Measurements from ENCODE around the gene MRPS7. TPM values are rescaled to one million over a fixed set of nuclear protein-coding genes. Genes with fewer than 3 reads are reported as not detected.

The MRPS7 gene
- total RNA-seq, 1 donor from 2014 or later: 73.5 TPM

DNA sequence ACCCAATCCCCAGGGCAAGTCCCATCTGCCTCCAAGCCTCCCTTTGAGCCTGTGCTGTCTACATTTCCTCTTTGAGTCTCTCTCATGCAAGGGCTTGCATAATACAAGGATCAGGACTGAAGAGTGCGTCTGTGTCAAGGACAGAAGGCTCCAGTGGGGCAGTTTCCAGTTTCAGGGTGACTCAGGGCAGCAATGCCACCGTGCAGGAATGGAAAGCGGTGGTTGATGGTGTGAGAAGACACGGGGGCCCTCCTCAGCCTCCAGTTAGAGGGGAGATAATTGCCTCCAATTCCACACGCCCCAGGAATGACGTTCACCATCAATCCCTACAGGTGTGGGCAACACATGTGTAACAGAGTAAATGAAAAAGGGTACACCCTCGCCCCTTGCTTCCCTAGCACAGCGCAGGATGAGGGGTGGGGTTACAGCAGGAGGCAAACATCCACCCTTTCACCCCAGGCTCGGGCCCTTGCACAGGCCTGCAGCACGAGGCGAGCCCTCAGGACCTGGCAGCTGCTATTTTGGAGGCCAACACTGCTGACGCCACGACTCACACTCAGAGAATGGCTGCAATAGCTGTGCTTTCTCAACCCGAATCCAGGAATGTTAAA, 52.4 kb downstream of the MRPS7 start:
- DNase-seq: no peak

DNA sequence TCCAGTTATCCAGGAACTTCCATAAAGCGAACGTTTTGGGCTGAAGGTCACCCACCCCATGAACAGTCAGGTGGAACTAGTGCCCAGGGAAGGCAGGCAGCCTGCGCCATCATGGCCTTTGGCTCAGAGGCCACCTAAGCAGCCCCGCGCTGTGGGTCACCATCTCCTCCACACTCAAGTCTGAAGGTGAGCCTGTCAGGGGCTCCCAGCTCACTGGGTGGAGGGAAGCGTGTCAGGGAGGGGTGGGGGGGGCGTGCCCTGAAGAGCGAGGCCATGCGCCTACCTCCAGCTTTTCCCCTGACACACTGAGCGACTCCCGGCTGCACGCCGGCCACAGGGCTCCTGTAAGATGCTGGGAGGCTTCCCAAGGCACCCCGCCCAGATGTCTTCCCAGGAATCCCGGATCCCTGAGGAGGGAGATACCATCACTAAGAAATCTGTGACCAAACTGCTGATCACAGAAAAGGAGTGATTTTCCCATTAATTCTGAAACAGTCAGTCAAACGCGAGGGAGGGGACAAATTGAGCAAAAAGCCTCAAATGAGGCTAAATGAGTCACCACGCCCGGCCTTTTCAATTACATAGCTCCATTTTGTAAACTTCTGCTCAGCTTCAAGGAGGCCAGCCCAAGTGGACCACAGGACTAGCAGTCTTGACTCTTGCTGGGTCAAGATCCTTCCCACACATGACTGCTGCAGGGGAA, 54.0 kb downstream of the MRPS7 start:
- no peak for DNase-seq

Other genes starting within 250 kb of the MRPS7 start
- 24.7 and 35.6 TPM in 2 replicates for gene MRPL58, start 249.2 kb upstream of the MRPS7 start, total RNA-seq
- 214 and 256 TPM in 2 replicates for gene ATP5PD, start 214.9 kb upstream of the MRPS7 start, total RNA-seq
- gene KCTD2, start 214.7 kb upstream of the MRPS7 start, total RNA-seq: 17.4 and 22.8 TPM in 2 replicates
- 11.4 and 17.1 TPM in 2 replicates for gene SLC16A5, start 173.9 kb upstream of the MRPS7 start, total RNA-seq
- gene ARMC7, start 151.9 kb upstream of the MRPS7 start, total RNA-seq: 3.1 and 3.9 TPM in 2 replicates
- gene NT5C, start 130.1 kb upstream of the MRPS7 start, total RNA-seq: 48.8 and 51.9 TPM in 2 replicates
- gene JPT1, start 107.4 kb upstream of the MRPS7 start, total RNA-seq: 120 and 160 TPM in 2 replicates
- gene SUMO2, start 78.9 kb upstream of the MRPS7 start, total RNA-seq: 116 and 134 TPM in 2 replicates
- gene NUP85, start 56.2 kb upstream of the MRPS7 start, total RNA-seq: 37.6 and 41.5 TPM in 2 replicates
- 11.9 and 26.4 TPM in 2 replicates for gene GGA3, start 273 bp upstream of the MRPS7 start, total RNA-seq
- 10.6 and 12.8 TPM in 2 replicates for gene MIF4GD, start 9.4 kb downstream of the MRPS7 start, total RNA-seq
- 10.3 and 13.1 TPM in 2 replicates for gene SLC25A19, start 27.6 kb downstream of the MRPS7 start, total RNA-seq
- gene GRB2, start 143.8 kb downstream of the MRPS7 start, total RNA-seq: 91.2 and 124 TPM in 2 replicates
- 50.4 and 70.6 TPM in 2 replicates for gene TMEM94, start 194.8 kb downstream of the MRPS7 start, total RNA-seq